ENCODE measurements around the gene UPK1A.

The UPK1A gene

GRCh38 chr19:35639863-35640262 lies 26.5 kb upstream of the UPK1A start:
- DNase-seq (ENCODE audit: low spot score): no peak
- TF ChIP-seq CTCF (IDR thresholded peaks at IDR 0.05; ENCODE audit: extremely low read depth, missing control alignments): no peak

- DNase-seq (ENCODE audit: low spot score): peak; percentile 72
Measured at GRCh38 chr19:35641515-35642151, 24.7 kb upstream of the UPK1A start, which contains the start of gene ETV2. Gene ETV2, plus strand, starts transcription at chr19:35641745. Its CDS starts 716 bp downstream, at chr19:35642461.

GRCh38 chr19:35642312-35642711 lies 24.0 kb upstream of the UPK1A start:
- no peak for DNase-seq (ENCODE audit: low spot score)
- TF ChIP-seq CTCF (IDR thresholded peaks at IDR 0.05; ENCODE audit: extremely low read depth, missing control alignments): no peak

More at GRCh38 chr19:35641515-35642151, 24.7 kb upstream of the UPK1A start, which contains the start of gene ETV2:
- TF ChIP-seq CTCF (IDR thresholded peaks at IDR 0.05; ENCODE audit: extremely low read depth, missing control alignments): no peak

- no peak for DNase-seq (ENCODE audit: low spot score)
- TF ChIP-seq CTCF (IDR thresholded peaks at IDR 0.05; ENCODE audit: extremely low read depth, missing control alignments): no peak
Measured at GRCh38 chr19:35642798-35643254, 23.5 kb upstream of the UPK1A start.

GRCh38 chr19:35643255-35644205 lies 22.8 kb upstream of the UPK1A start:
- DNase-seq (ENCODE audit: low spot score): peak; percentile 92
- TF ChIP-seq CTCF (IDR thresholded peaks at IDR 0.05; ENCODE audit: extremely low read depth, missing control alignments): no peak

GRCh38 chr19:35644206-35644986 lies 21.9 kb upstream of the UPK1A start:
- TF ChIP-seq CTCF (IDR thresholded peaks at IDR 0.05; ENCODE audit: extremely low read depth, missing control alignments): no peak
- peak; percentile 97 for DNase-seq (ENCODE audit: low spot score)

All from GM20000 (cell line).